OCI-LY3 (cell line): Measurements from ENCODE around the gene KIAA0513.

Source experiments
- H2AFZ ChIP-seq: fragments of 200-600, 300-600 bp; shearing (Covaris generic); 2 replicates; pipeline ENCODE4 v1.6.0; 2014; ENCODE audit warnings: antibody characterized with exemption, low read depth, low read length
- H3K27ac ChIP-seq: fragments of 200-600, 300-600 bp; sonication (generic); 2 replicates; pipeline ENCODE4 v1.5.1; 2014; ENCODE audit warnings: mild to moderate bottlenecking, low read length, moderate library complexity, mixed read lengths
- H3K27me3 ChIP-seq: fragments of 200-600, 300-600 bp; sonication (generic); 2 replicates; pipeline ENCODE4 v1.6.1; 2014; ENCODE audit warnings: low read depth, low read length, mixed read lengths
- H3K36me3 ChIP-seq: fragments of 200-600, 300-600 bp; sonication (generic); replicated peaks from 2 replicates; pipeline ENCODE3; 2014; ENCODE audit warnings: low read depth, low read length, mixed read lengths
- H3K4me1 ChIP-seq: fragments of 300-600, 200-600 bp; sonication (generic); 2 replicates; pipeline ENCODE4 v1.6.1; 2014; ENCODE audit warnings: low read length, mixed read lengths
- H3K4me2 ChIP-seq: fragments of 200-600, 300-600 bp; sonication (generic); 2 replicates; pipeline ENCODE4 v1.6.1; 2014; ENCODE audit warnings: low read length, mixed read lengths
- H3K4me3 ChIP-seq: fragments of 300-600, 200-600 bp; sonication (generic); 2 replicates; pipeline ENCODE4 v1.5.1; 2014; ENCODE audit warnings: antibody characterized with exemption, mild to moderate bottlenecking, low read length, moderate library complexity
- H3K79me2 ChIP-seq: fragments of 300-600, 200-600 bp; shearing (Covaris generic); 2 replicates; pipeline ENCODE4 v1.6.1; 2014; ENCODE audit warnings: mild to moderate bottlenecking, low read length, mixed read lengths
- H3K9ac ChIP-seq: fragments of 300-600, 200-600 bp; shearing (Covaris generic); 2 replicates; pipeline ENCODE4 v1.6.0; 2014; ENCODE audit warnings: mild to moderate bottlenecking, low read length, moderate library complexity
- H3K9me3 ChIP-seq: fragments of 200-600, 300-600 bp; shearing (Covaris generic); 2 replicates; pipeline ENCODE4 v1.6.1; 2014; ENCODE audit warnings: low read length, mixed read lengths; ENCODE audit not compliant: insufficient read depth
- H4K20me1 ChIP-seq: fragments of 200-600, 300-600 bp; sonication (generic); 2 replicates; pipeline ENCODE4 v1.6.1; 2016; ENCODE audit warnings: low read length, mixed read lengths; ENCODE audit not compliant: insufficient read depth
- CTCF ChIP-seq: fragments of 200-600, 300-600 bp; sonication (generic); IDR thresholded peaks from 2 replicates; pipeline ENCODE4 v1.5.1; 2014; ENCODE audit warnings: antibody characterized with exemption, low read length, low read depth
- EZH2phosphoT487 ChIP-seq: fragments of 200-600 bp; shearing (Covaris generic); IDR thresholded peaks from 2 replicates; pipeline ENCODE4 v1.6.1; 2018; ENCODE audit warnings: antibody characterized with exemption, mixed run types, low read depth

KIAA0513 gene

GRCh38 chr16:85133290-85133599 lies 105.7 kb downstream of the KIAA0513 start:
- Histone ChIP-seq H3K79me2 (no peaks in the 10 kb centered on the region), H3K4me2 (no peak overlapping the region), H3K36me3 (no peaks in the 10 kb centered on the region), H3K4me3 (no peak overlapping the region), H3K9ac (no peak overlapping the region), H3K9me3 (no peaks in the 10 kb centered on the region), H2AFZ (no peak overlapping the region), H3K27me3 (peaks cover 13% of the 10 kb centered on the region; the same call in 1 of the 2 replicates), H3K27ac (no peak overlapping the region), H4K20me1 (no peaks in the 10 kb centered on the region), H3K4me1 (peaks cover 16% of the 10 kb centered on the region)
- TF ChIP-seq EZH2phosphoT487 (no peak), CTCF (no peak)

GRCh38 chr16:85134076-85134788 lies 106.6 kb downstream of the KIAA0513 start:
- no peaks in the 10 kb centered on the region for H3K9me3 ChIP-seq
- H4K20me1 ChIP-seq, result no peaks in the 10 kb centered on the region
- TF ChIP-seq CTCF (no peak), EZH2phosphoT487 (no peak)
- H2AFZ ChIP-seq, result no peak overlapping the region
- no peaks in the 10 kb centered on the region for H3K79me2 ChIP-seq
- no peak overlapping the region for H3K27ac ChIP-seq
- H3K4me1 ChIP-seq, result peaks cover 16% of the 10 kb centered on the region
- peaks cover 15% of the 10 kb centered on the region; the same call in 1 of the 2 replicates for H3K27me3 ChIP-seq
- no peak overlapping the region for H3K9ac ChIP-seq
- H3K4me2 ChIP-seq, result no peak overlapping the region
- H3K4me3 ChIP-seq, result no peak overlapping the region
- H3K36me3 ChIP-seq, result no peaks in the 10 kb centered on the region

- Histone ChIP-seq H3K9ac (no peak overlapping the region), H3K79me2 (no peaks in the 10 kb centered on the region), H3K36me3 (no peaks in the 10 kb centered on the region), H3K4me2 (no peak overlapping the region), H3K9me3 (no peaks in the 10 kb centered on the region), H3K4me1 (peaks cover 16% of the 10 kb centered on the region), H4K20me1 (no peaks in the 10 kb centered on the region), H3K27ac (no peak overlapping the region), H3K4me3 (no peak overlapping the region), H3K27me3 (peaks cover 19% of the 10 kb centered on the region; the same call in 1 of the 2 replicates), H2AFZ (no peak overlapping the region)
- TF ChIP-seq EZH2phosphoT487 (no peak), CTCF (no peak)
These were observed 107.2 kb downstream of the KIAA0513 start for GRCh38 chr16:85134789-85135142.

GRCh38 chr16:85136213-85136701 lies 108.7 kb downstream of the KIAA0513 start:
- Histone ChIP-seq H3K4me1 (peaks cover 16% of the 10 kb centered on the region), H3K9me3 (no peaks in the 10 kb centered on the region), H3K9ac (peak overlapping the region; percentile 19; the same call in 1 of the 2 replicates), H3K79me2 (no peaks in the 10 kb centered on the region), H4K20me1 (no peaks in the 10 kb centered on the region), H3K27me3 (0 out of 2 replicates have a peak, but pooled peaks cover 14% of the 10 kb centered on the region), H2AFZ (peak overlapping the region; percentile 56), H3K27ac (peak overlapping the region; percentile 19), H3K36me3 (no peaks in the 10 kb centered on the region), H3K4me2 (peak overlapping the region; percentile 53), H3K4me3 (peak overlapping the region; percentile 51)
- no peak for TF ChIP-seq EZH2phosphoT487
